Sigmoid colon (tissue), 7 donors: ENCODE data around the gene CYFIP2. TPM values are rescaled to one million over a fixed set of nuclear protein-coding genes. Genes with fewer than 3 reads are reported as not detected.

ENCODE experiments used
- DNase-seq: peaks from one replicate; pipeline ENCODE4 v3.0.0-alpha.2; 2019
- H3K27ac ChIP-seq, 4 donors: fragments of 200-600 bp; sonication (generic); one replicate each; pipeline ENCODE4 v1.5.1; 2016 to 2019; ENCODE audit warnings: mild to moderate bottlenecking in 1 of 4
- H3K27me3 ChIP-seq, 3 donors: fragments of 200-600 bp; sonication (generic); one replicate each; pipeline ENCODE4 v1.5.1; 2019; ENCODE audit warnings: mild to moderate bottlenecking in 1 of 3
- H3K36me3 ChIP-seq, 4 donors: fragments of 200-600 bp; sonication (generic); one replicate each; pipeline ENCODE4 v1.5.1; 2016 to 2019
- H3K4me1 ChIP-seq, 4 donors: fragments of 200-600 bp; sonication (generic); one replicate each; pipeline ENCODE4 v1.5.1; 2017 to 2019
- H3K4me3 ChIP-seq, 4 donors: fragments of 200-600 bp; sonication (generic); one replicate each; pipeline ENCODE4 v1.5.1; 2017 to 2019; ENCODE audit warnings: mild to moderate bottlenecking in 2 of 4, moderate library complexity in 1 of 4
- H3K9me3 ChIP-seq, 4 donors: fragments of 200-600 bp in 3 of 4; sonication (generic) in 3 of 4; one replicate each; pipeline versions ENCODE4 v1.5.1 to v1.6.1; 2013 to 2019
- EP300 ChIP-seq, 4 donors: sonication (generic); formaldehyde crosslinking; IDR thresholded peaks; one replicate each; pipeline ENCODE4 v1.6.1; 2017; ENCODE audit warnings: antibody characterized with exemption in 4 of 4
- POLR2A ChIP-seq, 2 donors: fragments of 450-650 bp; IDR thresholded peaks; one replicate each; pipeline ENCODE4 v1.6.1; 2016; ENCODE audit warnings: antibody characterized with exemption in 2 of 2, mild to moderate bottlenecking in 2 of 2, moderate library complexity in 2 of 2
- POLR2AphosphoS5 ChIP-seq, 4 donors: sonication (generic); formaldehyde crosslinking; IDR thresholded peaks; one replicate each; pipeline ENCODE4 v1.6.1; 2017; ENCODE audit warnings: antibody characterized with exemption in 4 of 4
- WGBS, 2 donors: extraction: QIAGEN DNeasy Blood & Tissue Kit; methylation state at CpG; one replicate each; pipeline ENCODE4 v1.1.7; 2013; 5-methylcytosine and 5-hydroxymethylcytosine counted together
- intact Hi-C: fragments of 100-400 bp; cut with DNase I; formaldehyde crosslinking; loops from one replicate; pipeline ENCODE4 v1.15.1; 2023
- polyA plus RNA-seq, 3 donors: library from polyadenylated mRNA; stranded (reverse); fragments of 200-250 nt; gene quantifications; one replicate each; pipeline ENCODE4 v1.2.3, GENCODE V29; 2013
- total RNA-seq, 4 donors: library from RNA; depleted of rRNA; stranded (reverse); fragments of >200 nt; gene quantifications; one replicate each; pipeline ENCODE4 v1.1.0, GENCODE V29; 2016
- TF ChIP-seq, protein P1 (sequence below), 4 experiments: fragments of 450-650 bp in 3 of 4; fragments of 200-600 bp in 1 of 4; IDR thresholded peaks; one replicate each; pipeline ENCODE4 v1.5.1; 2016 to 2019; ENCODE audit warnings: antibody characterized with exemption in 4 of 4, mild to moderate bottlenecking in 3 of 4, moderate library complexity in 2 of 4
- donor health status: healthy with polysubstance abuse.
- donor health status: Bipolar disorder and iron deficiency.
- donor health status: healthy.

CYFIP2 gene
- total and polyA plus RNA-seq, 7 donors = 4.8 to 38.1 (median 27.5) TPM

DNA sequence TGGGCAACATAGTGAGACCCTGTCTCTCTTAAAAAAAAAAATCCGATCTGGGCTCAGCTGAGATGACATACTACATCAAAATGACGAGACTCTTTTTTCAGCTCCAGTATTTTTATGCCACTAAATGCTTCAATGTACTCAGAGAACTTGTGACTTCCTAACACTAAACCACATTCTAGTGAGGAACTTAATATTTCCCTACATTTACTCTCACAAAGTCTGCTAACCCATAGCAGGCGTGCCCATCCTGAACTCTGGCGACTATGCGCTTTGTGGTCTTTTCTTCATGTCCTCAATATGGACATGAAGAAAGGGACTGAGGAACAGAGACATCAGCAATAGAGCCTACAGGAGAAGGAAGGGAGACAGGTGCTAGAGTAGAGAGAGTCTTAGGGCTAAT lies 44.0 kb upstream of the CYFIP2 start:
- no peak for DNase-seq
- TF ChIP-seq POLR2AphosphoS5 (IDR thresholded peaks at IDR 0.05) (no peak), EP300 (IDR thresholded peaks at IDR 0.05) (no peak), POLR2A (IDR thresholded peaks at IDR 0.05) (no peak)
- TF ChIP-seq, protein P1, sequence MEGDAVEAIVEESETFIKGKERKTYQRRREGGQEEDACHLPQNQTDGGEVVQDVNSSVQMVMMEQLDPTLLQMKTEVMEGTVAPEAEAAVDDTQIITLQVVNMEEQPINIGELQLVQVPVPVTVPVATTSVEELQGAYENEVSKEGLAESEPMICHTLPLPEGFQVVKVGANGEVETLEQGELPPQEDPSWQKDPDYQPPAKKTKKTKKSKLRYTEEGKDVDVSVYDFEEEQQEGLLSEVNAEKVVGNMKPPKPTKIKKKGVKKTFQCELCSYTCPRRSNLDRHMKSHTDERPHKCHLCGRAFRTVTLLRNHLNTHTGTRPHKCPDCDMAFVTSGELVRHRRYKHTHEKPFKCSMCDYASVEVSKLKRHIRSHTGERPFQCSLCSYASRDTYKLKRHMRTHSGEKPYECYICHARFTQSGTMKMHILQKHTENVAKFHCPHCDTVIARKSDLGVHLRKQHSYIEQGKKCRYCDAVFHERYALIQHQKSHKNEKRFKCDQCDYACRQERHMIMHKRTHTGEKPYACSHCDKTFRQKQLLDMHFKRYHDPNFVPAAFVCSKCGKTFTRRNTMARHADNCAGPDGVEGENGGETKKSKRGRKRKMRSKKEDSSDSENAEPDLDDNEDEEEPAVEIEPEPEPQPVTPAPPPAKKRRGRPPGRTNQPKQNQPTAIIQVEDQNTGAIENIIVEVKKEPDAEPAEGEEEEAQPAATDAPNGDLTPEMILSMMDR (IDR thresholded peaks at IDR 0.05) = no peak
- Histone ChIP-seq H3K4me1 (no peaks in the 10 kb centered on the region), H3K9me3 (no peaks in the 10 kb centered on the region), H3K4me3 (no peak overlapping the region), H3K36me3 (no peaks in the 10 kb centered on the region), H3K27me3 (no peaks in the 10 kb centered on the region), H3K27ac (no peak overlapping the region)
- whole genome bisulfite sequencing, 2 donors = 76 to 90% methylated on average over 5 of the region's 5 CpGs
- intact Hi-C loops = no loop called here

DNA sequence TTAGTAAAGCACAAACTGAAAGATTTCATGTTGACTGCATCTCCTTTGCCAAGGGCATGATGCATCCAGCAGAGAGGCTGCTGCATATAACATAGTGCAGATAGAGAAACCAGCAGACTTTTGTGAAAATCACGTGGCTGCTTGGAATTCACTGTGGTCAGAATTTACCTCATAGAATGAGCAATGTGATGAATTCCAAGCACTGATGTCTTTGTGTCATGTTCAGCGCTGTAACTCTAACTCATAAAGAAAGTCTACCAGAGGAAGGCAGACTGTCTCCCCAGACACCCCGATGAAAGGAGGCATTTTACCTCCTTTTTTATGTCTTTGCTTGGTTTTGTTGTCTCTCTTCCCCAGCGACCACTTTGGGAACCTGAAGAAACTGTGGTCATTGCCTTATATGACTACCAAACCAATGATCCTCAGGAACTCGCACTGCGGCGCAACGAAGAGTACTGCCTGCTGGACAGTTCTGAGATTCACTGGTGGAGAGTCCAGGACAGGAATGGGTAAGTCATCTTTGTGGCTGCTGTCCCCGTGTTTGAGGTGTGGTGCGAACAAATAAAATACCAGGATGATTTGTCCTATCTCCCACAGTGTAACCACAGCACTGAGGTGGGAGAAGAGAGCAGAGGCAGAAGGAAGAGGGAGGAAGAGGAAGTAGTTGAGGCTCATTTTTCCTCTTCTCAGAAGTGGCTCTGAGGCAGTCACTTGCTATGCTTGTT lies 43.3 kb upstream of the CYFIP2 start:
- Histone ChIP-seq H3K27me3 (no peaks in the 10 kb centered on the region), H3K27ac (no peak overlapping the region), H3K4me3 (no peak overlapping the region), H3K36me3 (no peaks in the 10 kb centered on the region), H3K4me1 (no peaks in the 10 kb centered on the region), H3K9me3 (no peaks in the 10 kb centered on the region)
- no peak for DNase-seq
- no peak for TF ChIP-seq POLR2A (IDR thresholded peaks at IDR 0.05)
- no peak for TF ChIP-seq POLR2AphosphoS5 (IDR thresholded peaks at IDR 0.05)
- TF ChIP-seq, protein P1 (IDR thresholded peaks at IDR 0.05) = no peak
- TF ChIP-seq EP300 (IDR thresholded peaks at IDR 0.05) = no peak
- intact Hi-C loops = no loop called here
- 71 to 80% methylated on average over 10 of the region's 10 CpGs for WGBS, 2 donors

DNA sequence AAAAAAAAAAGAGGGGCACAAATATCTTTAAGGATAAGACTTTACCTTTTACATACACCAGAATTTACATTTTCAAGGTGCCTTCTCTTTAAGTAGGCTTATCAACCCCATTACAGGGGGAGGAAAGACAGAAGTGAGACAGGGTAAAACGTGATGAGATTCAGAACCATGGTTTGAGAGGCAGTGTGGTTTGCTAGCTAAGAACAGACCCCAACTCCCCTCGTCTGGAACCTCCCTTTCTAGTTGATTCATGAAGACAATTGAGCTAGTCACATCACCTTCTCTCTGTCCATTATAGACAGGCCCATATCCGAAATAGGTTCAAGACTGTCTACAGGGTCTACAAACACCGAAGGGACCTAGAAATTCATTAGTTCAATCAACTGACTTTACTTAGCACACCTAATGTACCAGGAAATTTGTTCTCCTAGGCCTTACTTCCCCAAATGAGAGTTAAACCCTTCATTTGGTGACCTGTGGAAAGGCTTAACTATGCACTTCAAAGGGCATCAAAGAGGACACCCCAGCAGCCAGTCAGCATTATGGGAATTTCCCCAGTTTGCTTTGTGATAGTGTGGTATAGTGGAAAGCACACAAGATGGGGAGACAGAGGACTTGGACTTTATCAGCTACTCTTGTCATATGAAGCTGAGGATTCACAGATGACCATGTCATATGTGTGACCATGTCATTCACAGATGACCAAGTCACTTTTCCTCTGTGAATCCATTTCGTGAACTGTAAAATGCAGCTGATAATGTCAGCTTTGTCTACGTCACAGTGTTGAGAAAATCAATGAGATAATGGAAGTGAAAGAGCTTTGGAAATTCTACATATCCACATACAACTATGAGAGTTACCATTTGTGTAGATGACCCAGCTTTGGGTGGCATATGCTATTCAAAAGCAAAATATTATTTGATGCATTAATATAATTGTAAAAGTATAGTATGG lies 40.2 kb upstream of the CYFIP2 start:
- Histone ChIP-seq H3K27ac (no peak overlapping the region), H3K4me3 (no peak overlapping the region), H3K4me1 (no peaks in the 10 kb centered on the region), H3K36me3 (no peaks in the 10 kb centered on the region), H3K9me3 (no peaks in the 10 kb centered on the region), H3K27me3 (no peaks in the 10 kb centered on the region)
- TF ChIP-seq EP300 (IDR thresholded peaks at IDR 0.05) (no peak), POLR2A (IDR thresholded peaks at IDR 0.05) (no peak), POLR2AphosphoS5 (IDR thresholded peaks at IDR 0.05) (no peak)
- TF ChIP-seq, protein P1 (IDR thresholded peaks at IDR 0.05) = no peak
- WGBS, 2 donors = 77 to 79% methylated on average over 6 of the region's 6 CpGs
- DNase-seq = no peak
- intact Hi-C loops = no loop called here

DNA sequence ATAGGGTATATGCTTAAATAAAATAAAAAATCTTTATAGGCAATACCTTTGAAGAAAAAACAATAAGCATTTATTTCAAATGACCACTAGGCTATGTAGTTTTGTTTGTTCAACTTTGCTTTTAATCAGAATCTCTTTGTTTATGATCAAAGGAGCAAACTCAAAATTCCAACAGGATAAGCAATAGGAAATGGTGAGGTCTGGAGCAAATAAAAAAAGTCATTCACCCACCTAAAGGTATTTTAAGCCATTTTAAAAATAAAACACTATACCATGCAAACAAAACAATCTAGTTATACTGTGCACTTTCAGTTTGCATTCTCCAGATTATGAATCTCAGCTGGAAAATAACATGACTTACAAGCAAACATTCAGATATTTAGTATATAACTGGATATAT lies 35.3 kb upstream of the CYFIP2 start:
- no peak for DNase-seq
- Histone ChIP-seq H3K27ac (no peak overlapping the region), H3K4me1 (no peaks in the 10 kb centered on the region), H3K27me3 (no peaks in the 10 kb centered on the region), H3K36me3 (no peaks in the 10 kb centered on the region), H3K9me3 (no peaks in the 10 kb centered on the region), H3K4me3 (no peak overlapping the region)
- intact Hi-C loops = no loop called here
- TF ChIP-seq, protein P1 (IDR thresholded peaks at IDR 0.05) = no peak
- no peak for TF ChIP-seq POLR2AphosphoS5 (IDR thresholded peaks at IDR 0.05)
- TF ChIP-seq POLR2A (IDR thresholded peaks at IDR 0.05) = no peak
- no peak for TF ChIP-seq EP300 (IDR thresholded peaks at IDR 0.05)
